PC-9 (cell line): ENCODE results near the gene GRID2. TPM values are rescaled to one million over a fixed set of nuclear protein-coding genes. Genes with fewer than 3 reads are reported as not detected.

ENCODE experiments used
- BruUV-seq: library from RNA; stranded (reverse); fragments of 400-500 nt; replicated peaks from 2 replicates; lab custom pipeline; 2021; lab: Mats Ljungman, UMichigan
- CTCF ChIA-PET: fragments of 300-600 bp; sonication (Branson Sonifier 250); formaldehyde crosslinking; loops from one replicate; lab custom pipeline; 2022; ENCODE audit warnings: antibody characterized with exemption; lab: Charles Lee
- POLR2A ChIA-PET: fragments of 300-600 bp; sonication (Branson Sonifier 250); formaldehyde crosslinking; loops from one replicate; lab custom pipeline; 2022; ENCODE audit warnings: antibody characterized with exemption; ENCODE audit not compliant: unreplicated experiment; lab: Charles Lee
- DNase-seq, 2 experiments: peaks; one replicate each; pipeline versions ENCODE4 v3.0.0 to v3.0.0-alpha.2; 2015 to 2022; ENCODE audit warnings: mixed read lengths in 1 of 2
- H2AFZ ChIP-seq: fragments of 200-600 bp; sonication (generic); 2 replicates; pipeline ENCODE4 v1.8.1; 2017; ENCODE audit warnings: antibody characterized with exemption
- H3F3A ChIP-seq: fragments of 200-600 bp; sonication (generic); 2 replicates; pipeline ENCODE4 v1.8.1; 2017; ENCODE audit warnings: antibody characterized with exemption, mild to moderate bottlenecking, low read depth; ENCODE audit not compliant: insufficient read depth
- H3K27ac ChIP-seq: fragments of 200-600 bp; sonication (generic); 2 replicates; pipeline ENCODE4 v1.6.1; 2016; ENCODE audit warnings: mixed run types
- H3K27me3 ChIP-seq: fragments of 200-600 bp; sonication (generic); 2 replicates; pipeline ENCODE4 v1.6.1; 2016; ENCODE audit warnings: low read depth, mixed run types; ENCODE audit not compliant: insufficient read depth
- H3K36me3 ChIP-seq: fragments of 200-600 bp; sonication (generic); 2 replicates; pipeline ENCODE4 v1.6.1; 2016; ENCODE audit warnings: low read depth, mixed run types
- H3K4me1 ChIP-seq: fragments of 200-600 bp; sonication (generic); replicated peaks from 2 replicates; pipeline ENCODE4 v1.6.1; 2016; ENCODE audit warnings: mixed run types; ENCODE audit not compliant: insufficient read depth
- H3K4me2 ChIP-seq: fragments of 200-600 bp; sonication (generic); 2 replicates; pipeline ENCODE4 v1.6.1; 2017; ENCODE audit warnings: mixed run types
- H3K4me3 ChIP-seq: fragments of 200-600 bp; sonication (generic); 2 replicates; pipeline ENCODE4 v1.6.1; 2016; ENCODE audit warnings: mixed run types
- H3K79me2 ChIP-seq: fragments of 200-600 bp; sonication (generic); 2 replicates; pipeline ENCODE4 v1.6.1; 2017; ENCODE audit warnings: low read depth, mixed run types
- H3K9me2 ChIP-seq: fragments of 200-600 bp; sonication (generic); 2 replicates; pipeline ENCODE4 v1.8.1; 2017; ENCODE audit warnings: mild to moderate bottlenecking; ENCODE audit not compliant: insufficient read depth
- H3K9me3 ChIP-seq: fragments of 200-600 bp; sonication (generic); 2 replicates; pipeline ENCODE4 v1.8.1; 2016; ENCODE audit warnings: low read depth; ENCODE audit not compliant: insufficient read depth
- H4K20me1 ChIP-seq: fragments of 200-600 bp; sonication (generic); 2 replicates; pipeline ENCODE4 v1.8.1; 2017; ENCODE audit not compliant: insufficient read depth
- EZH2 ChIP-seq: fragments of 200-600 bp; sonication (generic); IDR thresholded peaks from 2 replicates; pipeline ENCODE4 v1.8.0; 2017; ENCODE audit warnings: antibody characterized with exemption, low read depth
- intact Hi-C: fragments of 100-400 bp; cut with micrococcal nuclease; formaldehyde crosslinking; loops from one replicate; pipeline ENCODE4 v1.10.0; 2022; ENCODE audit not compliant: unreplicated experiment
- total RNA-seq: library from RNA; stranded (reverse); gene quantifications from 2 replicates; pipeline ENCODE4 v1.2.3, GENCODE V29; 2021
- TF ChIP-seq, protein P1 (sequence below): fragments of 200-600 bp; sonication (generic); conservative IDR thresholded peaks from 2 replicates; pipeline ENCODE4 v1.6.1; 2017; ENCODE audit warnings: mixed run types, antibody characterized with exemption, mild to moderate bottlenecking, moderate library complexity

GRID2 gene
- total RNA-seq, 1 experiment from 2014 or later: not detected

DNA sequence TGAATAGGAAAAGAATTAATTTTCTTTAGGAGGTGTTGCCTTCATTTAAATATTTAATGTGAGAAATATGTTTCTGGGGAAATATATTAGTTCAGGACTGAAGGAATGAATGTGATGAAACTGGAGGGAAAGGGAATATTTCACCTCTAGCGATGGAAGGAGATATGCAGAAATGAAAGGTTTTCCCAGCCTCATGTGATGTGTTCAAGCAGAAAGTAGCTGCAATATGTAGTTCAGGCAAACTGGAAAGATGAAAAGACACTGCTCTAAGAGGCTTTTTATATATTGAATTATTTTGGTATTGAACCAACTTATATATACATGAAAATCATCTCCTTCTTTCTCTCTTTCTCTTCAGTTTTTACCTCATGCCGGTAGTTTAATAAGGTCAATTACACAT lies 3.4 kb downstream of the GRID2 start:
- BruUV-seq: no TSS peak
- CTCF ChIA-PET: no interaction called here
- intact Hi-C loops: no loop called here

DNA sequence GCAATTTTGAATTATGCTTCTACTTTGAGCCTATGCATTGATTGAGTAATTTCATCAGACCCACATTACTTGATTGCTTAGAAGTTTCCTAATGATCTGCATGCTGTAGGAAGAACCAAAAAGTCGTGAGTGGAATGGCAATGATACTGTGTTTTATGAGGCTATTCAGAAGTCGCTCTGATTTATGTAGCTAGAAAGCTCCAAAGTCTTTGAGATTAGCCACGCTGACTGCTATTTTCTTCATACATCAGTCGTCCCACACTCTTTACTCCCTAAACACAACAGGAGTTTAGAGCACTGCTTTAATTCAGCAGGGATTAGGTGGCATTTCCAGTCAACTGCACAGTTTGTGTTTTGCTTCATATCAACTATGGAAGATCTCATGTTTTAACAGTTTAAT lies 4.1 kb downstream of the GRID2 start:
- DNase-seq: no peak
- H3K4me3 ChIP-seq: no peak overlapping the region
- H3K9me3 ChIP-seq: no peaks in the 10 kb centered on the region
- ChIA-PET POLR2A (no interaction called here), CTCF (no interaction called here)
- BruUV-seq: no TSS peak
- TF ChIP-seq EZH2: no peak
- TF ChIP-seq, protein P1, sequence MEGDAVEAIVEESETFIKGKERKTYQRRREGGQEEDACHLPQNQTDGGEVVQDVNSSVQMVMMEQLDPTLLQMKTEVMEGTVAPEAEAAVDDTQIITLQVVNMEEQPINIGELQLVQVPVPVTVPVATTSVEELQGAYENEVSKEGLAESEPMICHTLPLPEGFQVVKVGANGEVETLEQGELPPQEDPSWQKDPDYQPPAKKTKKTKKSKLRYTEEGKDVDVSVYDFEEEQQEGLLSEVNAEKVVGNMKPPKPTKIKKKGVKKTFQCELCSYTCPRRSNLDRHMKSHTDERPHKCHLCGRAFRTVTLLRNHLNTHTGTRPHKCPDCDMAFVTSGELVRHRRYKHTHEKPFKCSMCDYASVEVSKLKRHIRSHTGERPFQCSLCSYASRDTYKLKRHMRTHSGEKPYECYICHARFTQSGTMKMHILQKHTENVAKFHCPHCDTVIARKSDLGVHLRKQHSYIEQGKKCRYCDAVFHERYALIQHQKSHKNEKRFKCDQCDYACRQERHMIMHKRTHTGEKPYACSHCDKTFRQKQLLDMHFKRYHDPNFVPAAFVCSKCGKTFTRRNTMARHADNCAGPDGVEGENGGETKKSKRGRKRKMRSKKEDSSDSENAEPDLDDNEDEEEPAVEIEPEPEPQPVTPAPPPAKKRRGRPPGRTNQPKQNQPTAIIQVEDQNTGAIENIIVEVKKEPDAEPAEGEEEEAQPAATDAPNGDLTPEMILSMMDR: no peak
- no peaks in the 10 kb centered on the region for H3F3A ChIP-seq
- no peaks in the 10 kb centered on the region for H3K4me1 ChIP-seq
- no peak overlapping the region for H3K4me2 ChIP-seq
- intact Hi-C loops: no loop called here
- H3K36me3 ChIP-seq: no peaks in the 10 kb centered on the region
- no peak overlapping the region for H3K27ac ChIP-seq
- H4K20me1 ChIP-seq: no peaks in the 10 kb centered on the region
- no peaks in the 10 kb centered on the region for H3K9me2 ChIP-seq
- H3K27me3 ChIP-seq: peaks cover 3% of the 10 kb centered on the region; the same call in 1 of the 2 replicates
- H2AFZ ChIP-seq: no peak overlapping the region
- no peaks in the 10 kb centered on the region for H3K79me2 ChIP-seq

More for the DNA sequence above, 3.4 kb downstream of the GRID2 start:
- H3K9me3 ChIP-seq: no peaks in the 10 kb centered on the region
- POLR2A ChIA-PET: no interaction called here
- H4K20me1 ChIP-seq: no peaks in the 10 kb centered on the region
- no peak for TF ChIP-seq EZH2
- TF ChIP-seq, protein P1: no peak
- H3K36me3 ChIP-seq: no peaks in the 10 kb centered on the region
- H3K27ac ChIP-seq: no peak overlapping the region
- H2AFZ ChIP-seq: no peak overlapping the region
- no peak overlapping the region for H3K4me2 ChIP-seq
- peaks cover 3% of the 10 kb centered on the region; the same call in 1 of the 2 replicates for H3K27me3 ChIP-seq
- no peaks in the 10 kb centered on the region for H3F3A ChIP-seq
- no peak for DNase-seq
- H3K4me1 ChIP-seq: no peaks in the 10 kb centered on the region
- no peaks in the 10 kb centered on the region for H3K9me2 ChIP-seq
- H3K79me2 ChIP-seq: no peaks in the 10 kb centered on the region
- no peak overlapping the region for H3K4me3 ChIP-seq

DNA sequence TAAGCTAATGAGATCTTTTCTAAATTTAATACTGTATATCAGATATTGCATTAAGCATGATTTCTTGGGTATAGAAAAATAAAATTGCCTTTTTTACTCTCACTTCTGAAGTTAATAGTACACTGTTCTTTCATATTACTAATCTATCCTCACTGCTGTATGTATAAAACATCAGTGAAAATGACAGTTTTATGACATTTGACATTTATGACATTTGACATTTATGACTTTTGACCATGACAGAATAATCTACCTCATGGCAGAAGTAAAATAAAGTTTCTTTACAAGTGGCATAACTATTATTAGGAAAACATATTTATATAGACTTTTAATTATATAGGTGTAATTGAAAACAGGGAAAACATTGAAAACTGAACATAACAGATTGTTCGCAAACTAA lies 13.3 kb downstream of the GRID2 start:
- no peak for DNase-seq
- BruUV-seq: no TSS peak
- CTCF ChIA-PET: no interaction called here

More for the DNA sequence above, 13.3 kb downstream of the GRID2 start:
- no peak overlapping the region for H3K4me3 ChIP-seq
- H3K9me2 ChIP-seq: no peaks in the 10 kb centered on the region
- POLR2A ChIA-PET: no interaction called here
- H3K79me2 ChIP-seq: no peaks in the 10 kb centered on the region
- no peaks in the 10 kb centered on the region for H3F3A ChIP-seq
- no peak overlapping the region for H3K27ac ChIP-seq
- intact Hi-C loops: no loop called here
- H2AFZ ChIP-seq: no peak overlapping the region
- no peaks in the 10 kb centered on the region for H3K27me3 ChIP-seq
- no peaks in the 10 kb centered on the region for H3K36me3 ChIP-seq
- no peaks in the 10 kb centered on the region for H3K9me3 ChIP-seq
- H3K4me1 ChIP-seq: no peaks in the 10 kb centered on the region
- H4K20me1 ChIP-seq: no peaks in the 10 kb centered on the region
- TF ChIP-seq, protein P1: no peak
- no peak for TF ChIP-seq EZH2
- no peak overlapping the region for H3K4me2 ChIP-seq
